Measurements from ENCODE around the gene TJP3.

GRCh38 chr19:3682741-3683404 is 25.3 kb upstream of the TJP3 start:
- TF ChIP-seq CTCF (IDR thresholded peaks at IDR 0.05) (no peak), POLR2A (IDR thresholded peaks at IDR 0.05) (no peak)
